Ramos (cell line): Measurements from ENCODE around the gene HIP1.
"Not testable (repeated sequence)": the region's sequence is repeated elsewhere in the genome, so short reads cannot be mapped to it uniquely, and the experiment has no call there.

Source experiments
- in situ Hi-C: fragments of 300-500 bp; cut with MboI; formaldehyde crosslinking; loops from one replicate; pipeline ENCODE4 v1.14.3; 2022; ENCODE audit warnings: low sequenced_read_pairs; ENCODE audit not compliant: unreplicated experiment

Gene HIP1

GRCh38 chr7:75738604-75738974 lies at the start of gene HIP1:
TSS of gene HIP1 (minus strand) at chr7:75738941. CDS start at chr7:75738920, 21 bp downstream.
- in situ Hi-C loops = no loop called here

GRCh38 chr7:75788154-75788847 lies 49.6 kb upstream of the HIP1 start:
- in situ Hi-C loops = not testable (repeated sequence)

- in situ Hi-C loops = not testable (repeated sequence)
Measured at GRCh38 chr7:75783058-75783457, 44.3 kb upstream of the HIP1 start.

DNA sequence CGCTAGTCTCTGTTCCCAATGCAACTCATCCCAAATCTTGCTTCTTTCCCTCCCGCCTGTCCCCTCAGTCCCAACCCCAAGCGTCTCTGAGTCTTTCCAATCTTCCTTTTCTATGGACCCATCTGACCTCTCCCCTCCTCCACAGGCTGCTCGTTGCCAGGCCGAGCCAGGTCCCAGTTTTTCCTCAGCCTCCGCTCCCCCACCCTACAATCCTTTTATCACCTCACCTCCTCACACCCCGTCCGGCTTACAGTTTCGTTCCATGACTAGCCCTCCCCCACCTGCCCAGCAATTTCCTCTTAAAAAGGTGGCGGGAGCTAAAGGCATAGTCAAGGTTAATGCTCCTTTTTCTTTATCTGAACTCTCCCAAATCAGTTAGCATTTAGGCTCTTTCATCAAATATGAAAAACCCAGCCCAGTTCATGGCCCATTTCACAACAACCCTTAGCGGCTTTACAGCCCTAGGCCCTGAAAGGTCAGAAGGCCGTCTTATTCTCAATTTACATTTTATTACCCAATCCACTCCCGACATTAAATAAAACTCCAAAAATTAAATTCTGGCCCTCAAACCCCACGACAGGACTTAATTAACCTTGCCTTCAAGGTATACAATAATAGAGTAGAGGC lies 42.0 kb upstream of the HIP1 start:
- in situ Hi-C loops = not testable (repeated sequence)

DNA sequence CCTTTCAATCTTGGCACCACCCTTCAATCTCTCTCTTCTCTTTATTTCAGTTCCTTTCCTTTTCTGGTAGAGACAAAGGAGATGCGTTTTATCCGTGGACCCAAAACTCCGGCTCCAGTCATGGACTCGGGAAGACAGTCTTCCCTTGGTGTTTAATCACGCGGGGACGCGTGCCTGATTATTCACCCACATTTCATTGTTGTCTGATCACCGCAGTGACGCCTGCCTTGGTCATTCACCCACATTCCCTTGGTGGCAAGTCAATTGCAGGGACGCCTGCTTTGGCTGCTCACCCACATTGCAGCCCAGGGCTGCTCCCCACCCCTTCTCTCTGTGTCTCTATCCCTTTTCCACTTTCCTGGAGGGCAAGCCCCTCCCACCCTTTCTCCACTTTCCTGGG lies 40.8 kb upstream of the HIP1 start:
- in situ Hi-C loops = loop anchor here (10.0 kb wide), 1 partner anchor 715 kb away; no protein-coding TSS in a partner anchor

- in situ Hi-C loops = loop anchor here (10.0 kb wide), 1 partner anchor 714 kb away; no protein-coding TSS in a partner anchor
Measured at GRCh38 chr7:75779035-75779434, 40.3 kb upstream of the HIP1 start.

DNA sequence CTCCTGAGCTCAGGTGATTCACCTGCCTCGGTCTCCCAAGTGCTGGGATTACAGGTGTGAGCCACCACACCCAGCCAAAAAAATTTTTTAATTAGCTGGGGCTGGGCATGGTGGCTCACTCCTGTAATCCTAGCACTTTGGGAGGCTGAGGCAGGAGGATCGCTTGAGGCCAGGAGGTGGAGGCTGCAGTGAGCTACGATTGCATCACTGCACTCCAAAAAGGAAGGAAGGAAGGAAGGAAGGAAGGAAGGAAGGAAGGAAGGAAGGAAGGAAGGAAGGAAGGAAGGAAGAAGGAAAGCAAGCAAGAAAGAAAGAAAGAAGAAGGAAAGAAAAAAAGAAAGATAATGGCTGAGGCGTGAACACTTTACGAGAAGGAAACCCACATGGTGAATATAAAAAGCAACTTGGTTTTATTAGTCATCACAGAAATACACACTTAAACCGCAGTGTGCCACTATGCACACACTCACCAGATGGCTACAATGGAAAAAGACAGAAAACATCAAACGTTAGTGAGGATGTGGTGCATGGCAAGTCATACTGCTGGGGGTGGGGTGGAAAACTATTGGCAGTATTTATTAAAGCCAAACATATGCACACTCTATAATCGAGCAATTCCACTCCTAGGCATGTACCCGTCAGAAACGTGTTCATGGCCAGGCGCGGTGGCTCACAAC lies 37.7 kb upstream of the HIP1 start:
- in situ Hi-C loops = loop anchor here (10.0 kb wide), 1 partner anchor 712 kb away; no protein-coding TSS in a partner anchor

GRCh38 chr7:75773958-75774357 lies 35.2 kb upstream of the HIP1 start:
- in situ Hi-C loops = loop anchor here (10.0 kb wide), 1 partner anchor 709 kb away; no protein-coding TSS in a partner anchor

DNA sequence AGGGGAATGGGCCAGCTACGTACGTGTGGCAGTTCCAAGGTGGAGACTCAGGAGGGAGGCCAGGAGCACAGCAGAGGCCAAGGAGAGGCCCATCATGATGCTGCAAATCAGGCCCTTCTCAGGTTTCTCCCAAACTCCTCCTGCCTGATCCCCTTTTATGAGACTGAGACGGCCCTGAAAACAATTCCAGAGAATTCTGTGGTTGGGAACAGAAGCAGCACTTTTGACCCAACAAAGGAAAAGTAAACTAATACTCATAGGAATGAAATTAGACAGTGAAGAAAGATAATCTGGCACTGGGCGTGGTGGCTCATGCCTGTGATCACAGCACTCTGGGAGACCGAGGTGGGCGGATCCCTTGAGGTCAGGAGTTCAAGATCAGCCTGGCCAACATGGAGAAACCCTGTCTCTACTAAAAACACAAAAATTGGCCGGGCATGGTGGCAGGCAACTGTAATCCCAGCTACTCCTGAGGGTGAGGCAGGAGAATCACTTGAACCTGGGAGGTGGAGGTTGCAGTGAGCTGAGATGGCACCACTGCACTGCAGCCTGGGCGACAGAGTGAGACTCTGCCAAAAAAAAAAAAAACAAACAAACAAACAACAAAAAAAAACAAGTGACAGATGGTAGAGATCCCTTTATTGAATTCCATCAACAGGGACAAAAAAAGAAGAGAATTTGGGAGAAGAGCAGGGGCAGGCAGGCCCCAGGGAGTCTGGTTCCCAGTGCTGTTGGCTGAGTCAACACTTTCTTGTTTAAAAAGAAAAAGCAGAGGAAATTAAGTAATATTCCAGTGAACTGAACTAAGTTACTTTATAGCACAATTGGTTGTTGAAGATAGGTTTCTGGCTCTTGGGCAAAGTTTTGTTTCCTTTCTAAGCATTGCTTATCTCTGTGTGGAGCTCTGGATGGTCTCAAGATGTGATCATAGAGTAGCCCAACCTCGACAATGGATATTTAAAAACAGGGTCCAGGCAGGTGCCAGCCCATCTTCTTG lies 33.6 kb upstream of the HIP1 start, which contains the start of gene CCL26:
Gene CCL26 (minus strand): TSS at position 131 of the 997 bp plus-strand sequence. CDS start 35 bp downstream, at position 96.
- in situ Hi-C loops = loop anchor here (10.0 kb wide), 1 partner anchor 708 kb away; no protein-coding TSS in a partner anchor

DNA sequence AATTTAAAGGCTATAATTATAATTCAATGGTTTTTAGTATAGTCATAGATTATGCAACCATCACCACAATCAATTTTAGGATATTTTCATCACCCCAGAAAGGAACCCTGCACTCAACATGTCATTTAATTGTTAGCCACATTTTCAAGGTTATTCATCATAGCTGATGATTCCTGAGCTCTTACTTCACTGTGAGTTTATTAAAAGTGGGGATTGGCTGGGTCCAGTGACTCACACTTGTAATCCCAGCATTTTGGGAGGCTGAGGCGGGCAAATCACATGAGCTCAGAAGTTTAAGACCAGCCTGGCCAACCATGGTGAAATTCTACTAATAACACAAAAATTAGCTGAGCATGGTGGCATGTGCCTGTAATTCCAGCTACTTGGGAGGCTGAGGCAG lies 32.5 kb upstream of the HIP1 start:
- in situ Hi-C loops = loop anchor here (10.0 kb wide), 1 partner anchor 706 kb away; no protein-coding TSS in a partner anchor

DNA sequence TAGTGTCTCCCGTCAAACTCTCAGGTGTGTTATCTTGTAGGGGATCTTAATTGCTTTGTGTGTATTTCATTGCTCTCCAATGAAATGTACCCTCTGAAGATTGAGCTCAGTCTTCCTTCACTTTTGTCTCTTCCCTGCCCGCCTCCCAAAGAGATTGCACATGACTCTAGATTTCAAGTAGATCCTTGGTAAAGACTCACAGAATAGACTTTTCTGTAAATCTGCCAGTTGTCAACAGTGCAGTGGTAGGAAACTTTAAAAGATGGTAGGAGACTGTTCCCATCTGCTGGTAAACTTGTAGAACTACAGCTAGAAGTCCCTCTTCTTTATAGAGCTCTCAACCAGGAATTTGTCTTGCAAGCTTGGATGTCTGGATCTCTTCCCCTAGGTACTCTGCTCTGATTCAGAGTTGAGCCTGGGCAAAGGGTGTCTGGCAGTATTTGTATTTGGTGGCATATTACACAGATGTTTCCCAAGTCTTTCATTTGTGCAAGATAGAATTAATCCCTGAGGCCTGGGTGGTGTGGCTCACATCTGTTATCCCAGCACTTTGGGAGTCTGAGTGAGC lies 23.7 kb upstream of the HIP1 start:
- in situ Hi-C loops = loop anchor here (5.0 kb wide), 1 partner anchor 325 kb away; no protein-coding TSS in a partner anchor

- in situ Hi-C loops = loop anchor here (5.0 kb wide), 1 partner anchor 324 kb away; no protein-coding TSS in a partner anchor
Measured at GRCh38 chr7:75761801-75762200, 23.1 kb upstream of the HIP1 start.

GRCh38 chr7:75758491-75758890 lies 19.8 kb upstream of the HIP1 start:
- in situ Hi-C loops = loop anchor here (10.0 kb wide), 1 partner anchor 64 kb away; no protein-coding TSS in a partner anchor

DNA sequence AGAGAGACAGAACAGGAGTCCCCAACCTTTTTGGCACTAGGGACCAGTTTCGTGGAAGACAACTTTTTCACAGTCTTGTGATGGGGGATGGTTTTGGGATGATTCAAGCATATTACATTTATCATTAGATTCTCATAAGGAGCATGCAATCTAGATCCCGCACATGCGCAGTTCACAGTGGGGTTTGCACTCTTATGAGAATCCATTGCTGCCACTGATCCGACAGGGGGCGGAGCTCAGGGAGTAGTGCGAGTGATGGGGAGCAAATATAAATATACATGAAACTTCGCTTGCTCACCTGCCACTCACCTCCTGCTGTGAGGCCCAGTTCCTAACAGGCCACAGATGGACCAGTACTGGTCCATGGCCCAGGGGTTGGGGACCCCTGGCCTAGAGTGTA lies 19.1 kb upstream of the HIP1 start:
- in situ Hi-C loops = loop anchor here (10.0 kb wide), 1 partner anchor 63 kb away; no protein-coding TSS in a partner anchor

DNA sequence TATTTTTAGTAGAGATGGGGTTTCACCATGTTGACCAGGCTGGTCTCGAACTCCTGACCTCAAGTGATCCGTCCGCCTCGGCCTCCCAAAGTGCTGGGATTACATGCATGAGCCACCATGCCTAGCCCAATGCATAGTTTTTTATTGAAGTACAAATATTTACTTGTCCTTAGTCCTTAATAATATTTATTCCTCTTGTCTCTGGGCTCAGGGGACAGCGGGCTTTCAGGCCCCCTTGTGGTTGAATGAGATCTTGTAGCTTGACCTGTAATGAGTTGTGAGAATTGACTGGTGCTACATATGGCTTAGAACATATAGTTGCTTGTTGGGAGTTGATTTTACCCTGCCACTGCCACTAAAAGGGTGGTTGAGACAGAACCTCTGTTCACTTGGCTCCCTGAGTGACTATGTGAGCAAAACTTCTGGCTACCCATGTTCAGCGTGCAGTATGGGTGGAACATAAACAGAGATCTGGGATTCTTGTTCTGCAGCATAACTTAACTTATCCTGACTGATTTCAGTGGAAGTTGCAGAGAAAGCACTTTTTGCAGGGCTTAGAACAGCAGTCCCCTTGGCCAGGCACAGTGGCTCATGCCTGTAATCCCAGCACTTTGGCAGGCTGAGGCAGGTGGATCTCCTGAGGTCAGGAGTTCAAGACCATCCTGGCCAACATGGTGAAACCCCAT lies 18.4 kb upstream of the HIP1 start:
- in situ Hi-C loops = loop anchor here (10.0 kb wide), 1 partner anchor 62 kb away; no protein-coding TSS in a partner anchor

- in situ Hi-C loops = loop anchor here (10.0 kb wide), 1 partner anchor 62 kb away; no protein-coding TSS in a partner anchor
Measured at GRCh38 chr7:75756206-75756990, 17.7 kb upstream of the HIP1 start.

GRCh38 chr7:75743455-75743859 lies 4.7 kb upstream of the HIP1 start:
- in situ Hi-C loops = no loop called here
